GM18517 (cell line): ENCODE measurements around the gene NR3C2.
"Not testable (repeated sequence)": the region's sequence is repeated elsewhere in the genome, so short reads cannot be mapped to it uniquely, and the experiment has no call there.

Experiments used
- ATAC-seq: cut with Tn5 transposase; IDR thresholded peaks from one replicate; pipeline ENCODE4 v1.9.1; 2021; ENCODE audit warnings: mild to moderate bottlenecking, moderate library complexity; ENCODE audit not compliant: unreplicated experiment

Gene NR3C2

GRCh38 chr4:148116969-148117368 lies 325.2 kb downstream of the NR3C2 start:
- ATAC-seq: no peak

- no peak for ATAC-seq
Observed at GRCh38 chr4:148116264-148116663, 325.9 kb downstream of the NR3C2 start.

DNA sequence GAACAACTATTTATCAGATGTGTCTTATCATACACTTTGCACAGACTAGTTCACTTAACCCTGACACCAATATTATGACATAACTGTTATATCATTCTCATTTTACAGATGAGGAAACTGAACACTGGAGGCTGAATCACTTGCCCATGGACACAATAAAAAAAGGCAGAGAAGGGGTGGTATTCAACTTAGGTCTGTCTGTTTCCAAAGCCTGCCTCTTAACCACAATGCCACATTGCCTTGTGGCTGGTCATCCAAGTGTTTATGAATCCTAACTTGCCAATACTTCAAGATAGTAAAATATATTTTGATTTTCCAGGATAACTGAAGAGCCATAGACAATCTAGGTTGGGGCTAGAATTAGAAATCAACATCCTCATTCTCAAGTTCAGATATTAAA lies 327.8 kb downstream of the NR3C2 start:
- no peak for ATAC-seq

GRCh38 chr4:148112231-148112982 lies 329.8 kb downstream of the NR3C2 start:
- no peak for ATAC-seq

DNA sequence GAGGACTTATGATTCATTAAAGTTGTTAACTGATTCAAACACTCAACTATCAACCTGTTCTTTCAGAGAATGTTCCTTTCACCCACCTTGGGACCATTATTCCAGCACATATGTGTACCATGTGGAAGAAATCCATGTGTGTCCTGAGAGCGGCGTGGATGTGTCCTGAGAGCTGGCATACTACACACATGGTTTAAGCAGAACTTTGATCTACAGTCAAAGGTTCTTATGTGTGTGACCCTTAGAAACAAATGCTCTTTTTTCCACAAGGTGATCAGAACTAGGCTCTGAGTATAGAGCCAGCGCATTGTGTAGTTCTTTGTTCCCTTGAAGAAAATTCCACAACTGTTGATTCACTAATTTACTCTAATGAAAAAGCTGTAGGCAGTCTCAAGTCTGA lies 332.0 kb downstream of the NR3C2 start:
- ATAC-seq: no peak

- ATAC-seq: no peak
Observed at GRCh38 chr4:148109216-148109615, 333.0 kb downstream of the NR3C2 start.

- ATAC-seq: no peak
Observed at GRCh38 chr4:148108766-148109165, 333.4 kb downstream of the NR3C2 start.

DNA sequence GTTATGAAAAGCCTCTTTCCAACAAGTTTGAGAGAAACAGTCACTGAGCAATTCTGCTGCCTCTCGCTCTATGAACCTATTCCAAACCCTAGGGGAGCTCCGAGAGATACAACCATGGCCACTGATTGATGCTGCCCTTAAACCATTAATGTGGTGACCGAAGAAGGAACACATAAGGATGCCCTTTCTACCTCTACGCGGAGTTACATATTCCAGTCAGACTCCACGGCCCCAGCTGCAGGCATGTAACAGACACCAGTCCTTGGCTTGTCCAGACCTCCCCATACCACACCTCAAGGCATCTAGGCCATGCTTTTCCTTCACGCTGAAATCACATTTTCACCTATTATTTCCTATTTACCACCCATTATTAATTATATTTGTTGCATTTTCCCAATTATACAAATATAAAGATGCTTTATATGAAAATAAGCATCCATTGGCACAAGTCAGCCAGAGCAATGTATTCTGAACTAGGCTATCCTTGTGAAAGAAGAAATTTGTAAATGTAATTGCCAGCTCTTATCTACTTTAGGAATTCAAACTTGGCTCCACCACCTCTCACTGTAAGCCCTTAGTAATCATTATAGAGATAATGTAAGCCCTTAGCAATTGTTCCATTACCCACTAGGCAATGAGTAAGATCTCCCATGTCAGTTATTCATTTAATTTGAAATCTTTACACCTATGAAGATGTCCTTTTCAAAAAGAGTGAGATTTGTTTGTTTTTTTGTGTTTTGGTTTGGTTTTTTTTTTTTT lies 338.4 kb downstream of the NR3C2 start:
- ATAC-seq: no peak

GRCh38 chr4:148101790-148102189 lies 340.4 kb downstream of the NR3C2 start:
- no peak for ATAC-seq

- ATAC-seq: no peak
Observed at GRCh38 chr4:148101235-148101634, 341.0 kb downstream of the NR3C2 start.

- no peak for ATAC-seq
Observed at GRCh38 chr4:148097801-148098200, 344.4 kb downstream of the NR3C2 start.

DNA sequence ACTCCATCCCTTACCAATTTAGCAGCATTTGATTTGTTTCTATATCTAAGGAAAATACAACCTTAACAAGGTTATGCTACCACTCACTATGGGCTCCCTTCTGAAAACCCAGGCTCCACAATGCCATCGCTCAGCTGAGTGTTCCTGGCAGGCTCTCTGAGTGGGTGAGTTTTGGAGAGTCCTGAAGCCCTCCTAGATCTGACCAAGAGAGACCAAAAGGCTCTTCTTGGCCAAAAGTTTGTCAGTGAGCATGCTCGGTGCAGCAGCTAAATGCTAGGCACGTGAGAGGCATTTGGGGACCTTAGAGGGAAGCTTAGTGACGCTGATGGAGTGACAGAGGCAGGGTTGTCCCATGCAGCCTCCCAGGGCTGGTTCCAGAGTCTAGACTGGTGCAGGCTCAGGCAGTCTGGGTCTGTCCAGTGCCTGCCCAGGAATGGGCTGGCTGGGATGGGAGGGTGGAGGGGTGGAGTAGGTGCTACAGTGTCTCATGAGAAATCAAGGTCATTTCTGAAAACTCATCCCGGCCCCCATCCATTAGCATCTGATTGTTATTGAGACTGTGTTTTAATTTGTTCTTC lies 346.8 kb downstream of the NR3C2 start:
- ATAC-seq: no peak

GRCh38 chr4:148094149-148094548 lies 348.1 kb downstream of the NR3C2 start:
- ATAC-seq: no peak

DNA sequence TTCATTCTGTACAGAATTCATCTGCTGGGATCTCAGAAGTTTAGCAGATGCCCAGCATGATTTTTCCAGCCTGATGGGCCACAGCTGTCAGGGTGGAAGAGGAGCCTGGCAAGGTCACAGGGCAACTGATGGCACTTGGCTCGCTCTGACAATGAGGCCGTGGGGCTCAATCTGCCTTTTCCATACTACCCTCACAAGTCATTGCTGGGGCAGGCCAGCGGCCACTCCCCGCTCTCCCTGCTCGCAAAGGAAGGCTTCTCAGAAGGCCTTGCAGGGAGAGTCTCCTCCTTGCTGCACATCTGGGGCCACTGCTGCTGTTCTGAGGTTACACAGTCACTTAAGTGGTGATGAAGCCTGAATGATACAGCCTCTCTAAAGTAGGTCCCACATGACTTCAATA lies 349.1 kb downstream of the NR3C2 start:
- no peak for ATAC-seq

DNA sequence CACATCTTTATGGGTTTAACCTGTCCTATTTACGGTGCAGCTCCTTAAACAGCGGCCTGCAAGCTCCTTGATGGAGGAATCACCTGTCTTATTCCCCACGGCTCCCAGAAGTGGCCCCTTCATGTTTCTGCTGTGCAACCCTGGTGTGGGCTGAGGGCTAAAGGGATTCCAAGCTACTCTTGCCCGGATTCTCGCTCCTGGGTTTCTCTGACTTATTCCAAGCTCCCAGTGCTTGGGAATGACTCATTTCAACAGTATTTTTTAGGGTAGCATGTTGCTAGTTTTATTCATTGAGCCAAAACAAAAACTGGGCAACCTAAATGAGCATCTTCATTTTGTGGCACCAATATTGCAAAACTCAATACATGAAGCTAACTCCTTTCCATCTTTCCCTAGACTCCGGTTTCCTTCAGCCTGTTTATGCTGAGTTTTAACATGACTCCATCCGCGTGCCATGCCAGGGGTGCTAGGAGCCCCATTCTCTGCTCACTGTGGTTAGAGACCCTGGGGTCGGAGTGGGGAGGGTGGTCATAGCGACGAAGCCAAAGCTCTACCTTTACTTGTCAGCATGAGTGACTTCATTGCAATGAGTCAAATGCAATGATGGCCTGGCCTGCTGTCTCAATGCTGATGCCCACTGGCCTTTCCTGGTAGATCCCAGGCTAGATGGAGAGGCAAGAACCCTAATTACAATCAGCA lies 349.7 kb downstream of the NR3C2 start:
- no peak for ATAC-seq

DNA sequence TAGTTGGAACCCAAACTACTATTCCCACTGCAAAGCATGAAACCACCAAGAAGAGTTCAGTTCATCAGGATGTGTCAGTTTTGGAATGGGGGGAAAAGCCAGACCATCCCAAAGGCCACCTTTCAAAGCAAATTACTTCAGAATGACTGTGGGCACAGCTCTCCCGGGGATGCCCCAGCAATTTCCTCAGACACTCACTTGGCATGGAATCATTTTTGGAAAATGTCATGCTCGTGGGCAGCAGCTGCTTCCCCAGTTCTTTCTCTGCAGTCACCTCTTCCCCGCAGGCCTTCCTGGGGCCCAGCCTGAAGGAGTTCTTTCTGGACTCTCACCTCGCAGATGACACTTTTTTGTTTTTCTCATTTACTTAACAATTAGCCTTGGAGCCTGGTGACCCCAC lies 350.3 kb downstream of the NR3C2 start:
- ATAC-seq: no peak

DNA sequence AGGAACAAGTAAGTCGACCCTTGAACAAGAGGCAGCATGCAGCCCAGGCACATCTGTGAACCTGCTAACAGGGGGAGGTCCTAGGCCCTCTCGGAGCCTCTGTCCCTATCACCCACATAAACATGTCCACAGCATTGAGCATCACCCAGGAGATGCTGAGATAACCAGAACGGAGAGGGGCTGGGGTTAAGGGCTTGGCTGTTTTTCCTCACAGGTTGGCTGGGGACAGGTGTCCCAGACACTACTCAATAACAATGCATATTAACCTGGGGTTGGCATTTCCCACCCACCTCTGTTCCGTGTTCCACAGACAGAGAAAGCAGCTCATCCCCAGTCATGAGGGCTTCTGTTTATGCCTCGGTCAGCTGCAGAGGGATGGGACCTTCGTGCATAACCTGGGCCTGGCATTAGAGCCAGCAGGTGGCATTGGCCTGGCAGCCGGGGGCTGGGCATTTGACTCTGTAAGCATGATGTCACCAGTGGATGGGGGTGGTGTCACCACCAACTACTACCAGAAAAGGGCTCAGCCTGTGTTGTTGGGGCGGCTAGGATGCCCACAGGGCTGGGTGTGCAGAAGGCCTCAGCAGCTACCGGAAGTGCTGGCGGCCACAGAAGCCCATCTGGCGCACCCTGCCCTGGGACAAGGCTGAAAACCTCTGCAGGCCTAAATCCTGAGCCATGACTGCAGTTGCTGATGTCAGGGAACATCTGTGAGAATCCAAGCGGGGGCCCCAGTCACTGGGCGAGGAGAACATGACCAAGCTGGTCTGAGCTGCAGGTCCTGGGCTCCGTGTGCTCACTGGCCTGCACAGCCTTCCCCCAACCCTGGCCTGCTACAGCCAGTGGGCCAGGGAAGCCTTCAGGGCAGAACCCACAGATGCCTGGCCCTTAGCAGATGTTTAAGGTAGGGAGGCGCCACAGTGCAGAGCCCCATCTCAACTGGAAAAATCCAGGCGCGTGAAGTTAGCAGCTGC lies 351.4 kb downstream of the NR3C2 start:
- no peak for ATAC-seq

DNA sequence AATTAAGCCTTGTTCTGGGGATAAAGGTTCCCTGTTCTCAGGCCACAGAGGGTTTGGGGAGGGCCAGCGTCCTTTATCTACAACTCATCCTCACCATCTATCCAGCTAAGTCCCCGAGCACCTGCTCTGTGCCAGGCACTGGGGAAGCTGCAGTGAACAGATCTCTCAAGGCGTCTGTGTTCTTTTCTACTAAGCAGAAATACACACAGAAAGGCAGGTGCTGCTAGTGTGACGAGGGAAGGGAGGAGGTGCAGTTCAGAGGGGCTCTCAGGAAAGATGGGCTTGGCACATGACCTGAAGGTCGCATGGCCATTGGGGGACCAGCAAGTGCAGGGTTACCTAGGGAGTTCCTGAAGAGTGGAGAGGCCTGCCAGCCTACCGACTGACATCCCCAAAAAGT lies 352.2 kb downstream of the NR3C2 start:
- no peak for ATAC-seq

DNA sequence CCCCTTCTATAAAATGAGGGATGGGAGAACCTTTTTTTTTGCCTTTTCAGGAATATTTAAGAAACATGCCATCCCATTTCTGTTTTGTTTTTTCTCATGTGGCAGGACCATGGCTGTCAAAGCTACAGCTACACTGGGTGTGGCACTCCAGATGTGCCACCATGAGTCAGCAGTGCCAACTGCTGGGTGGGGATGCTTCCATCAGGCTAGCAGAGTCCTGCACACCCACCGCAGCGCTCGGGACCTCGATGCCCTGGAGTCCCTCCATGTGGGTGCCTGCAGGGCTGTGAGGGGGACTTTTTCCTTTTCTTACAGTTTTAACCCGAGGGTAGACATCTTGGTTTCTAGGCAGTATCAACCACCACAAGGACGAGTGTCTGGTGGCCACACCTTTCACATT lies 352.6 kb downstream of the NR3C2 start:
- no peak for ATAC-seq

DNA sequence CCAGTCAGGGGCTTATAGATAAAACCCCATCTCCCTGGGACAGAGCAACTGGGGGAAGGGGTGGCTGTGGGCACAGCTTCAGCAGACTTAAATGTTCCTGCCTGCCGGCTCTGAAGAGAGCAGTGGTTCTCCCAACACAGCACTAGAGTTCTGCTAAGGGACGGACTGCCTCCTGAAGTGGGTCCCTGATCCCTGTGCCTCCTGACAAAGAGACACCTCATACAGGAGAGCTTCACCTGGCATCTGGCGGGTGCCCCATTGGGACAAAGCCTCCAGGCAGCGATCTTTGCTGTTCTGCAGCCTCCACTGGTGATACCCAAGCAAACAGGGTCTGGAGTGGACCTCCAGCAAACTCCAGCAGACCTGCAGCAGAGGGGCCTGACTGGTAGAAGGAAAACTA lies 359.1 kb downstream of the NR3C2 start:
- ATAC-seq: not testable (repeated sequence)
